Activated naive CD4-positive, alpha-beta T cell (primary cell): ENCODE measurements around the gene EHMT2.
"Not testable (repeated sequence)": the region's sequence is repeated elsewhere in the genome, so short reads cannot be mapped to it uniquely, and the experiment has no call there.

Experiments
- DNase-seq, 4 experiments: peaks; one replicate each; lab custom pipeline; 2025; lab: John Stamatoyannopoulos, UW

The EHMT2 gene

GRCh38 chr6:31870385-31870921, 27.0 kb downstream of the EHMT2 start:
- no peak for DNase-seq

GRCh38 chr6:31869343-31869742, 28.2 kb downstream of the EHMT2 start:
- DNase-seq = no peak

- DNase-seq = not testable (repeated sequence)
Observed at GRCh38 chr6:31868658-31868971, 28.9 kb downstream of the EHMT2 start.

DNA sequence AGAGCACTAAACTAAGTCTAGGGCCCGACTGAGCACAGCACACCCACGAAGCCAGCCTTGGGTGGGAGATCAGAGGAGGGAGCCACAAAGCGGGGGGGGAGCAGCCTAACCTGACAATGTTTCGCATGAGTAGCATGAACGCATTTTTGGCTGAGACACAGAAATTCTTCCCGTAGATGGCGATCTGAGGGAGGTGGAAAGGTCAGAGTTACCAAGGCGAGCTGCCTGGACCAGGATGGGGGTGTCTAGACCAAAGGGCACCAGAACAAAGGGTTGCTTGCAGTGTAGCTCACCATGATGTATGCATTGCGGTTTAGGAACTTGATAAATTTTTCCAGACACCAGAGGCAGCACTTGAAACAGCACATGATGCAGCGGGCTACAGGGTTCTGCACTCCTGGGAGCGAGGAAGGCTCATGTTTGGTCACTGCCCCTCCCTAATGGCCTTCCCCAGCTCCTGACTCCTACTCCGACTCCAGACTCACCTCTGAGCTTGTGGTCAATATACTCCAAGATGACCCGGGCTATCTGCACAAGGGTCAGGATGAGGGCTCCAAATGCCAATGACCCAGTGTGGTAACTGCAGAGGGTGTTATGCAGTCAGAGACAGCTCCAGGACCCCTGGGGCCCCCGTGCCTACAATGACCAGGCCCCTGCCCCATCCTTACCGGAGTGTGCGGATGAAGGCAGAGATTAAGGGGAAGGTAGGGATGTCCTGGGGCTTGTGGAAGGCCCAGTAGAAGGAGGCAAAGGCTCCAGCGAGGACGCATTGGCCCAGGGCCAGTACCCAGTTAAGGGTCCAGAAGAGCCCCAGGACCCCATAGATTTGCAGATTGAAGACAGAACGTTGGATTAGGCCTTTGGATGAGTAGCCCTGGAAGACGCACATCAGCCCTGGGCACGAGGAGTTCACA, 32.0 kb downstream of the EHMT2 start:
- DNase-seq = no peak

DNA sequence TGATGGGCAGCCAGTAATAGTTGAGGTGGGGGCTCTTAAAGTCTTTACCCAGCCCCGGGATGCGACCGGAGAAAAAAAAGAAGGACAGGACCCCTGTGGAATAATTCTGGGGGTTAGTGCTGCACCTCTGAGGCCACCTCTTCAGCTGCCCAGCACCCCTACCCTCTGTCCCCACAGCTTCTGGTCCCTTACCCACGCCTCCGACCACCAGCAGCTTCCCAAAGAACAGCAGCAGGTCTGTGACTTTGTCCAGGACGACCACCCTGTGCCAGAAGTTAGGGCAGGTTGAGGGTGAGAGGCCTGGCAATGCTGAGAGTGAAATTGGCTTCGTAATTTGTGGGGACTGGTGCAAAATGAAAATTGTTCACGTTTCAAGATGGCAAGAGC, 32.7 kb downstream of the EHMT2 start:
- no peak for DNase-seq

DNA sequence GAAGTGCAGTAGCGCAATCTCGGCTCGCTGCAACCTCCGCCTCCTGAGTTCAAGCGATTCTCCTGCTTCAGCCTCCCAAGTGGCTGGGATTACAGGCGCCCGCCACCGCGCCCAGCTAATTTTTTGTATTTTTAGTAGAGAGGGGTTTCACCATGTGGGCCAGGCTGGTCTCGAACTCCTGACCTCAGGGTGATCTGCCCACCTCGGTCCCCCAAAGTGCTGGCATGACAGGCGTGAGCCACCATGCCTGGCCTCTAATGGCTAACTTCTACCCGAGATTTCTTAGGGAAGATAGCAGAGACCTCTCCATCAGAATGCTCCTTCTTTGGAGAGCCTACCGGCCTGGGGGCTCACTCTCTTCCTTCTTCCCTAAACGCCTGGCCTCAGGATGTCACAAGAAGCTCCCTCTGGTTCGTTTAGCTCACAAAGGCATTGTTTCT, 33.4 kb downstream of the EHMT2 start:
- not testable (repeated sequence) for DNase-seq

DNA sequence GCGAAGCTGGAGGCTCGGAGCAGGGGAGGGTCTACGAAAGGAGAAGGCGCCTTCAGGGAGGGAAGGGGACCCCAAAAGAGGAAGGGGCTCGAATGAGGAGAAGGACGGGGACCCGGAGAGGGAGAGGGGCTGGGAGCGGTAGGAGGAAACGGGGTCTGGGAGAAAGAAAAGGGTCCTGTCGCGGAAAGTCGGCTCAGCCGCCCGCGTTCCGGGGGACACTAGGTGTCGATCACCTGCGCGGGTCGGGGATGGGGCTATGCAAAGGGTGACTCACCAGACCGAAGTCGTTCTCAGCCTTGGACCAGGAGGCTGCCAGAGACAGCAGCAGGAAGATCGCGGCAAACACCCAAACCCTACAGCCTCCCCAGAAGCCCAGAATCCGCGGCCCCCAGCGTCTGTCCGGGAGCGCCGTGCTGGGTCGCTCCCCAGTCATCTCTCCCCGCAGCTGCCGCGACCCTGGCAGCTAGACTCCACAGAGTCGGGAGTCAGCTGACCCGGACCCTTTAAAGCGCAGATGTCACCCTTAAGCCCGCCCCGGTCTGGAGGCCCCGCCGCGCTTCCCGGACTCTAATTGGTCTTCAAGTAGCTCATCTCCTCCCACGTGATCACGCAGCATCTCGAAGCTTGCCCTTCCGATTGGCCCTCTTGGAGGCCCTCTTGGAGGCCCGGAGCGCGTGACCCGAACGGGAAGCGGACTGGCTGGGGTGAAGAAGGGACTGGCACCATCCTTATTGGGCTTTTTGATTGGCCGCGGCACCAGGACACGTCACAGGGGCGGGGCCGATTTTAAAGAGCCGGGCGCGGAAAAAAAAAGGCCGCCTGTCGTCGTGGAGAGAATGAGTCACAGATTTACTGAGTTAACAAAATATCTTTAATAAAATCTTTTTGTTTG, 34.9 kb downstream of the EHMT2 start, which contains the start of gene NEU1:
Gene NEU1, minus strand, starts transcription at position 478 of the 892 bp plus-strand sequence. Its CDS starts 45 bp downstream, at position 433.
- peak; percentile 92 to 97 (median 96) for DNase-seq

- DNase-seq = no peak
Observed at GRCh38 chr6:31861919-31862343, 35.6 kb downstream of the EHMT2 start.

DNA sequence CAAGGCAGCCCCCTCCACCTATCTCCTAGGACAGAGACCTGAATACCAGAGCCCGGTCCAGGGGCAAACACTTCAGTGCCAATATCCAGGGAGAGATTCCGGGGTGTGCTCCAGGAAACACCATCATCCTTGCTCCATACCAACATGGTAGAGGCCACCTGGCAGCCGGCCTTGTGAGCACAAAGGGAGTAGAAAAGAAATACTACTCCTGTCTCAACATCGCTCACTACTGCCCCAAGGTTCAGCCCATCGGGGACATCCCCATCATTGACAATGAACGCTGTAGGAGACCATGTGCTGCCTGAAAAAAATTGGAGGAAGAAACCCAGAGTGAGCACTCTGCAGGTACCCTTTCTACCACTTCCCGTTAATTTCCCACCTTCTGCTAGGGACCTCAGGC, 36.3 kb downstream of the EHMT2 start:
- no peak for DNase-seq

- DNase-seq = no peak
Observed at GRCh38 chr6:31860349-31860748, 37.1 kb downstream of the EHMT2 start.

DNA sequence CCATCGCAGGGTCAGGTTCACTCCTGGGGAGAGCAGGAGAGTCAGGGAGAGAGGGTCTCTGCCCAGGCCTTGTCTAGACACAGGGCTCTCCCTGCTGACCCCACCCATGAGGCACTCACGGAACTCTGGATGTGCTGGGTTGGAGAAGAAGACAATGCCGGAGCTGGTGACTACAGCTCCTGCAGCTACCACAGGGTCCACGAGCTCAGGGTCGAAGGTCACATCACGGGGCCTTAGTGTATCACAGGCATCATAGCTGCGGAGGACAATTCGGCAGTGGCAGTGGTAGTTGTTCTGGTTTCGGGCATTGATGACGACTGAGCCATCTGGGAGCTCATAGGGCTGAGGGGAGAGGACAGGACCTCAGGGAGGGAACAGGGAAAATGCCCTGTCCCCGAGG, 37.6 kb downstream of the EHMT2 start:
- no peak for DNase-seq

DNA sequence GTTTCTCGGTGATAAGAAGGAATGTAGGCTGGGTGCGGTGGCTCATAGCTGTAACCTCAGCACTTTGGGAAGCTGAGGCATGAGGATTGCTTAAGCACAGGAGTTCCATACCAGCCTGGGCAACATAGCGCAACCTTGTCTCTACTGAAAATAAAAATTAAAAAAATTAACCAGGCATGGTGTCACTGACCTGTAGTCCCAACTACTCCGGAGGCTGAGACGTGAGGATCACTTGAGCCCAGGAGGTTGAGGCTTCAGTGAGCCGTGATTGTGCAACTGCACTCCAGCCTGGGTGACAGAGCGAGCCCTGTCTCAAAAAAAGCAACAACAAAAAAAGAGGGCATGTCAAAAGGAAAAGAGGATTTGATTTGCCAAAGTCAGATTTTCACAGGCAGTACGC, 38.8 kb downstream of the EHMT2 start:
- no peak for DNase-seq

- not testable (repeated sequence) for DNase-seq
Observed at GRCh38 chr6:31857774-31858173, 39.7 kb downstream of the EHMT2 start.

- not testable (repeated sequence) for DNase-seq
Observed at GRCh38 chr6:31851980-31852718, 45.3 kb downstream of the EHMT2 start.

DNA sequence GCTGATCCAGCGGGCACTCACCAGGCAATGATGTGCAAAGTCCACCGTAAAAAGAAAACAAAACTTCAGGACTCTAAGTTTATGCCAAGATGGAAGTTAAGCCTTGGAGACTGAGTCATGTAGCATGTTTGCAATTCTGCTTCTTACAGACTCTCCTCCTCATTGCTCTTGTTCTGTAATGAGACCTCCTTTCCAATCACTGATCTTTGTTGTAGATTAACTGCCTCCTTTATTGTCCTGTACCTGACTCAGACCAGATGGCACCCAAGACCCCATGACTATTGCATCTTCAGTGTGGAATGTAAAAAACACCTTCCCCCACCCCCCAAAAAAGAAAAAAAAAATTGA, 46.0 kb downstream of the EHMT2 start:
- DNase-seq = no peak

GRCh38 chr6:31850765-31851484, 46.6 kb downstream of the EHMT2 start:
- DNase-seq = no peak

DNA sequence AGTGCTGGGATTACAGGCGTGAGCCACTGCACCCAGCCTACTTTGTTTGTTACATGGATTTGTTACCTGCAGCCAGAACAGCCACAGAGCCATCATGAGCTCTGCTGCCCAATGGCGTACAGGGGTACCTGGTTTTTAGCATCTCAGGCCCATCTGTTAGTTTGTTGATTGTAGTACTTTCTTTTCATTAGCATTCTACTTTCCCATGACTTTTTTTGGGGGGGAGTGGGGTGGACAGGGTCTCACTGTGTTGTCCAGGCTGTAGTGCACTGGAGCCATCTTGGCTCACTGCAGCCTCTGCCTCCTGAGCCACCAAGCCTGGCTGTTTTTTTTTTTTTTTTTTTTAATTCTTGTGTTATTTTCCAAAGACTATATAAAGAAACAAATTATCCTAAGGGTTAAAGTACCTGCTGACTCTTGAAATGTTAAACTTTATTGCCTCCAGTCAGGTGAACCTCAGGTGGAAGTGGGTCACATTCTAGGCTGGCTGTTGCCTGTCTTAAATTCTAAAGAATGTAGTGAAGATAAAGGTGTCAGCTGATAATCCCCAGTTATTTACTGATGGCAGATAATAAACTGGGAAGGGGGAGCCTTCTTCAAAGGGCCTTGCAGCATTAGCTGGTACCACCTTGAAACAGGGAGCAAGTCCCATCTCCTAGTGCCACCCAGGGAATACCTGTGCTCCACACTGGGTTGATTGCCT, 50.1 kb downstream of the EHMT2 start:
- no peak for DNase-seq

GRCh38 chr6:31844507-31844906, 53.0 kb downstream of the EHMT2 start:
- no peak for DNase-seq

GRCh38 chr6:31842053-31842452, 55.4 kb downstream of the EHMT2 start:
- DNase-seq = no peak

DNA sequence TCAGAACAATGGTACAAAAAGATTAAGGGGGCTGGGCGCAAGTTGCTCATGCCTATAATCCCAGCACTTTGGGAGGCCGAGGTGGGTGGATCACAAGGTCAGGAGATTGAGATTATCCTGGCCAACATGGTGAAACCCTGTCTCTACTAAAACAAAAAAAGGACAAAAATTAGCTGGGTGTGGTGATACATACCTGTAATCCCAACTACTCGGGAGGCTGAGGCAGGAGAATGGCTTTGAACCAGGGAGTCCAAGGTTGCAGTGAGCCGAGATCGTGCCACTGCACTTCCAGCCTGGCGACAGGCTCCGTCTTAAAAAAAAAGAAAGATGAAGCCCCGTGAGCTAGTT, 57.7 kb downstream of the EHMT2 start:
- not testable (repeated sequence) for DNase-seq

DNA sequence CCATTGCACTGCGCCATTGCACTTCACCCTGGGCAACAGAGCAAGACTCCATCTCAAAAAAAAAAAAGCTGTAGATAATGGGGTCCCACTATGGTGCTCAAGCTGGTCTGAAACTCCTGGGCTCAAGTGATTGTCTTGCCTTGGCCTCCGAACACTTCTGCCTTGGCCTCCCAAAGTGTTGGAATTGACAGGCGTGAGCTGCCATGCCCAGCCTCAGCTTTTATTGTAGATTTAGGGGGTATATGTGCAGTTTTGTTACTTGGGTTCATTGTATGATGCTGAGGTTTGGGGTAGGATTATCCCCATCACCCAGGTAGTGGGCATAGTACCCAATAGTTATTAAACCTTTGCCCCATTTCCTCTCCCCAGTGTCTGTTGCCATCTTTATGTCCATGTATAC, 58.5 kb downstream of the EHMT2 start:
- no peak for DNase-seq
